Sigmoid colon (tissue), 7 donors: ENCODE data around the gene CD164L2. TPM values are rescaled to one million over a fixed set of nuclear protein-coding genes. Genes with fewer than 3 reads are reported as not detected.

Source experiments
- DNase-seq: peaks from one replicate; pipeline ENCODE4 v3.0.0-alpha.2; 2019
- H3K27ac ChIP-seq, 4 donors: fragments of 200-600 bp; sonication (generic); one replicate each; pipeline ENCODE4 v1.5.1; 2016 to 2019; ENCODE audit warnings: mild to moderate bottlenecking in 1 of 4
- H3K27me3 ChIP-seq, 3 donors: fragments of 200-600 bp; sonication (generic); one replicate each; pipeline ENCODE4 v1.5.1; 2019; ENCODE audit warnings: mild to moderate bottlenecking in 1 of 3
- H3K36me3 ChIP-seq, 4 donors: fragments of 200-600 bp; sonication (generic); one replicate each; pipeline ENCODE4 v1.5.1; 2016 to 2019
- H3K4me1 ChIP-seq, 4 donors: fragments of 200-600 bp; sonication (generic); one replicate each; pipeline ENCODE4 v1.5.1; 2017 to 2019
- H3K4me3 ChIP-seq, 4 donors: fragments of 200-600 bp; sonication (generic); one replicate each; pipeline ENCODE4 v1.5.1; 2017 to 2019; ENCODE audit warnings: mild to moderate bottlenecking in 2 of 4, moderate library complexity in 1 of 4
- H3K9me3 ChIP-seq, 4 donors: fragments of 200-600 bp in 3 of 4; sonication (generic) in 3 of 4; one replicate each; pipeline versions ENCODE4 v1.5.1 to v1.6.1; 2013 to 2019
- CTCF ChIP-seq, 4 experiments: fragments of 450-650 bp in 3 of 4; fragments of 200-600 bp in 1 of 4; IDR thresholded peaks; one replicate each; pipeline ENCODE4 v1.5.1; 2016 to 2019; ENCODE audit warnings: antibody characterized with exemption in 4 of 4, mild to moderate bottlenecking in 3 of 4, moderate library complexity in 2 of 4
- EP300 ChIP-seq, 4 donors: sonication (generic); formaldehyde crosslinking; IDR thresholded peaks; one replicate each; pipeline ENCODE4 v1.6.1; 2017; ENCODE audit warnings: antibody characterized with exemption in 4 of 4
- POLR2A ChIP-seq, 2 donors: fragments of 450-650 bp; IDR thresholded peaks; one replicate each; pipeline ENCODE4 v1.6.1; 2016; ENCODE audit warnings: antibody characterized with exemption in 2 of 2, mild to moderate bottlenecking in 2 of 2, moderate library complexity in 2 of 2
- POLR2AphosphoS5 ChIP-seq, 4 donors: sonication (generic); formaldehyde crosslinking; IDR thresholded peaks; one replicate each; pipeline ENCODE4 v1.6.1; 2017; ENCODE audit warnings: antibody characterized with exemption in 4 of 4
- WGBS, 2 donors: extraction: QIAGEN DNeasy Blood & Tissue Kit; methylation state at CpG; one replicate each; pipeline ENCODE4 v1.1.7; 2013; 5-methylcytosine and 5-hydroxymethylcytosine counted together
- intact Hi-C: fragments of 100-400 bp; cut with DNase I; formaldehyde crosslinking; loops from one replicate; pipeline ENCODE4 v1.15.1; 2023
- polyA plus RNA-seq, 3 donors: library from polyadenylated mRNA; stranded (reverse); fragments of 200-250 nt; gene quantifications; one replicate each; pipeline ENCODE4 v1.2.3, GENCODE V29; 2013
- total RNA-seq, 4 donors: library from RNA; depleted of rRNA; stranded (reverse); fragments of >200 nt; gene quantifications; one replicate each; pipeline ENCODE4 v1.1.0, GENCODE V29; 2016
- donor health status: healthy with polysubstance abuse.
- donor health status: Bipolar disorder and iron deficiency.
- donor health status: healthy.

CD164L2 gene
- total and polyA plus RNA-seq, 7 donors = 1.2 to 1.9 TPM; not detected in 5

- no peak for DNase-seq
- no peak overlapping the region for H3K4me3 ChIP-seq
- H3K27me3 ChIP-seq = no peaks in the 10 kb centered on the region
- no peaks in the 10 kb centered on the region for H3K9me3 ChIP-seq
- H3K4me1 ChIP-seq = peaks cover 0 to 11% (median 8%) of the 10 kb centered on the region in 4 donors
- intact Hi-C loops = no loop called here
- H3K36me3 ChIP-seq = no peaks in the 10 kb centered on the region
- H3K27ac ChIP-seq = no peak overlapping the region
- 78 to 89% methylated on average over 19 of the region's 19 CpGs for WGBS, 2 donors
- TF ChIP-seq POLR2A (IDR thresholded peaks at IDR 0.05) (no peak), POLR2AphosphoS5 (IDR thresholded peaks at IDR 0.05) (no peak), EP300 (IDR thresholded peaks at IDR 0.05) (no peak), CTCF (IDR thresholded peaks at IDR 0.05) (no peak)
Measured at GRCh38 chr1:27372022-27372807, 10.9 kb downstream of the CD164L2 start.

- WGBS, 2 donors = 64 to 68% methylated on average over 13 of the region's 13 CpGs
- no peak overlapping the region for H3K27ac ChIP-seq
Measured at GRCh38 chr1:27368869-27369582, 14.1 kb downstream of the CD164L2 start.

GRCh38 chr1:27367160-27367650 lies 15.9 kb downstream of the CD164L2 start:
- H3K27me3 ChIP-seq = no peaks in the 10 kb centered on the region
- H3K9me3 ChIP-seq = no peaks in the 10 kb centered on the region
- peaks cover 12 to 26% (median 18%) of the 10 kb centered on the region in 4 donors for H3K36me3 ChIP-seq
- peak overlapping the region; percentile 99 to 100 (median 100) for H3K27ac ChIP-seq
- DNase-seq = no peak
- TF ChIP-seq POLR2A (IDR thresholded peaks at IDR 0.05) (no peak), POLR2AphosphoS5 (IDR thresholded peaks at IDR 0.05) (no peak), EP300 (IDR thresholded peaks at IDR 0.05) (no peak), CTCF (IDR thresholded peaks at IDR 0.05) (no peak)
- 33 to 53% methylated on average over 8 of the region's 8 CpGs for WGBS, 2 donors
- peak overlapping the region; percentile 69 to 91 (median 85) for H3K4me3 ChIP-seq
- H3K4me1 ChIP-seq = peaks cover 0 to 30% (median 25%) of the 10 kb centered on the region in 4 donors
- intact Hi-C loops = loop anchor here (2.0 kb wide), 2 partner anchors 26 to 44 kb away; partner anchors contain the start of genes GPR3 and TMEM222

More at GRCh38 chr1:27368869-27369582, 14.1 kb downstream of the CD164L2 start:
- H3K4me3 ChIP-seq = no peak overlapping the region
- H3K36me3 ChIP-seq = peaks cover 0 to 8% (median 3%) of the 10 kb centered on the region in 4 donors
- peaks cover 0 to 28% (median 24%) of the 10 kb centered on the region in 4 donors for H3K4me1 ChIP-seq
- intact Hi-C loops = no loop called here
- no peaks in the 10 kb centered on the region for H3K9me3 ChIP-seq
- no peaks in the 10 kb centered on the region for H3K27me3 ChIP-seq
- TF ChIP-seq POLR2A (IDR thresholded peaks at IDR 0.05) (no peak), POLR2AphosphoS5 (IDR thresholded peaks at IDR 0.05) (no peak), EP300 (IDR thresholded peaks at IDR 0.05) (no peak), CTCF (IDR thresholded peaks at IDR 0.05) (no peak)
- no peak for DNase-seq

GRCh38 chr1:27366411-27367159 lies 16.5 kb downstream of the CD164L2 start, which contains the start of gene MAP3K6:
Gene MAP3K6, minus strand, starts transcription at chr1:27366961. Its CDS starts 364 bp downstream, at chr1:27366597.
- H3K4me3 ChIP-seq = peak within 1 kb of the TSS; percentile 81 to 91 (median 85)
- H3K27me3 ChIP-seq = no peaks in the 10 kb centered on the region
- H3K9me3 ChIP-seq = no peaks in the 10 kb centered on the region
- 0 to 1% methylated on average over 67 of the region's 67 CpGs for WGBS, 2 donors
- TF ChIP-seq POLR2AphosphoS5 (IDR thresholded peaks at IDR 0.05) = peak; percentile 76 to 93 (median 84)
- TF ChIP-seq CTCF (IDR thresholded peaks at IDR 0.05) = peak in 1 of 4 experiments; percentile 28
- peak in 1 of 4 donors; percentile 58 for TF ChIP-seq EP300 (IDR thresholded peaks at IDR 0.05)
- TF ChIP-seq POLR2A (IDR thresholded peaks at IDR 0.05) = peak; percentile 77 to 81
- peak within 1 kb of the TSS; percentile 99 to 100 (median 100) for H3K27ac ChIP-seq
- intact Hi-C loops = loop anchor here (2.0 kb wide), 2 partner anchors 26 to 44 kb away; partner anchors contain the start of genes GPR3 and TMEM222
- peaks cover 0 to 30% (median 25%) of the 10 kb centered on the region in 4 donors for H3K4me1 ChIP-seq
- DNase-seq = peak; percentile 96
- H3K36me3 ChIP-seq = peaks cover 12 to 32% (median 24%) of the 10 kb centered on the region in 4 donors
